ENCODE results near the gene PRELID2. TPM values are rescaled to one million over a fixed set of nuclear protein-coding genes. Genes with fewer than 3 reads are reported as not detected.
A peak's percentile ranks its signal among the peaks of the same experiment; 100 is the strongest.

The PRELID2 gene
- total RNA-seq, 4 donors from 2014 or later, result 1.1 to 6.7 (median 1.2) TPM; not detected in 1

DNA sequence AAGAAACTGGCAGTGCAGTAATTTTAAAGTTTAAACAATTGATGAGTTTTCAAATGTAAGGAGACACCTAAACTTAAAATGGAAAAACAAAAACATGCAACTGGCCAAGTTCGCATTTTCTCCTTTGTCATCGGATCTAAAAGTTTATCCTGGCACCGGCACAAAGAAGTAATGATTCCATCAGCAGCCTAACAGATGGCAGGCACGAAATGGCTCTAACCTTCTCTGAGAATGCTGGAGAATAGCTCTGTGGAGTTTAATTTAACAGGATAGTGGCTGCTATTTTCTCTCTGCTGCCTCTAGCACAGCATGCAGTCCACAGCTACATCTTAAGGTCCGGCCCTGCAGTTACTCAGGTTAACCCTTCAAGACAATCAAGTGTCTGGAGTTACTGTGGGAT is 82.2 kb downstream of the PRELID2 start:
- Histone ChIP-seq H3K9me3 (peaks cover 0 to 10% (median 0%) of the 10 kb centered on the region in 3 donors), H3K4me3 (no peak overlapping the region), H3K4me1 (no peaks in the 10 kb centered on the region), H3K36me3 (no peaks in the 10 kb centered on the region), H3K27ac (no peak overlapping the region), H3K27me3 (no peaks in the 10 kb centered on the region)
- TF ChIP-seq, protein P1, sequence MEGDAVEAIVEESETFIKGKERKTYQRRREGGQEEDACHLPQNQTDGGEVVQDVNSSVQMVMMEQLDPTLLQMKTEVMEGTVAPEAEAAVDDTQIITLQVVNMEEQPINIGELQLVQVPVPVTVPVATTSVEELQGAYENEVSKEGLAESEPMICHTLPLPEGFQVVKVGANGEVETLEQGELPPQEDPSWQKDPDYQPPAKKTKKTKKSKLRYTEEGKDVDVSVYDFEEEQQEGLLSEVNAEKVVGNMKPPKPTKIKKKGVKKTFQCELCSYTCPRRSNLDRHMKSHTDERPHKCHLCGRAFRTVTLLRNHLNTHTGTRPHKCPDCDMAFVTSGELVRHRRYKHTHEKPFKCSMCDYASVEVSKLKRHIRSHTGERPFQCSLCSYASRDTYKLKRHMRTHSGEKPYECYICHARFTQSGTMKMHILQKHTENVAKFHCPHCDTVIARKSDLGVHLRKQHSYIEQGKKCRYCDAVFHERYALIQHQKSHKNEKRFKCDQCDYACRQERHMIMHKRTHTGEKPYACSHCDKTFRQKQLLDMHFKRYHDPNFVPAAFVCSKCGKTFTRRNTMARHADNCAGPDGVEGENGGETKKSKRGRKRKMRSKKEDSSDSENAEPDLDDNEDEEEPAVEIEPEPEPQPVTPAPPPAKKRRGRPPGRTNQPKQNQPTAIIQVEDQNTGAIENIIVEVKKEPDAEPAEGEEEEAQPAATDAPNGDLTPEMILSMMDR (IDR thresholded peaks at IDR 0.05 in 4 of 5, conservative IDR thresholded peaks at IDR 0.05 in 1 of 5), result no peak
- no peak for TF ChIP-seq POLR2A (IDR thresholded peaks at IDR 0.05)
- DNase-seq, result no peak
- intact Hi-C loops (cut with DNase I; ENCODE audit: low total_unique reads) (no loop called here), in situ Hi-C loops (cut with MboI; ENCODE audit: low sequenced_read_pairs in 4 of 4) (no loop called here)
- no peak for ATAC-seq

DNA sequence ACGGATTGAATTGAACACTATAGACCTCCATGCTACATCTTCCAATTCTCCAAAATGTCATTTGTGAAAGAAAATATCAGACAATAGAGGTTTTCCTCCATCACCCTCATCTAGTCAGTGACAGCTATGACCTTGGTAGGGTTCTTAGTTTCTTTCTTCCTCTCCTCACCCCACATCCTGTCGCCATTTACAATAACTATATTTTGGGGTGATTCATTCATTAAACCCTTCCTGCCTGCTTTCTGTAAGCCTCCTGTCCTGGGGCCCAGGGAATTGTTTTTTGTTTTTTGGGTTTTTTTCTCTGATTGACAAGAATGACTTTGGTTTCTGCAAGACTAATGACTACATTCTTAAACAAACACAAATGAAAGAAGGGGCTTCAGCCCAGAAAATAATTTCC is 82.6 kb downstream of the PRELID2 start:
- Histone ChIP-seq H3K36me3 (no peaks in the 10 kb centered on the region), H3K27ac (no peak overlapping the region), H3K4me1 (no peaks in the 10 kb centered on the region), H3K9me3 (peaks cover 0 to 10% (median 0%) of the 10 kb centered on the region in 3 donors), H3K27me3 (no peaks in the 10 kb centered on the region), H3K4me3 (no peak overlapping the region)
- ATAC-seq (no peak), DNase-seq (no peak)
- in situ Hi-C loops (cut with MboI; ENCODE audit: low sequenced_read_pairs in 4 of 4) (no loop called here), intact Hi-C loops (cut with DNase I; ENCODE audit: low total_unique reads) (no loop called here)
- TF ChIP-seq, protein P1 (IDR thresholded peaks at IDR 0.05 in 4 of 5, conservative IDR thresholded peaks at IDR 0.05 in 1 of 5), result no peak
- TF ChIP-seq POLR2A (IDR thresholded peaks at IDR 0.05), result no peak

DNA sequence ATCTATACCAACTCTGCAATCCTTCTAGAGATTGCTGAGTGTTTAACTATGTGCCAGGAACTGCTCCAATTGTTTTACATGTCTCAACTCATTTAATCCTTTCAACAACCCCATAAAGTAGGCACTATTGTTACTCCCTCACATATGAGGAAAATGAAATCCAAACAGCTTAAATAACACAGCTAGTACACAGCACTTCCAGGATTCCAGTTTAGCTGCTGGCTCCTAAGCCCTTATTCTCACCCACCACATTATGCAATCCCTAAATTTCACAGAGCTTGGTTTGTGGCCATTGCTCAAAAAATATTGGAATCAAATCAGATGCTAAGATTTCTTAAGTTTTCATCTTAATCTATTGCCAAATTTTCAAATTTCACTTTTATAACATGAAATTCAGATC is 84.9 kb downstream of the PRELID2 start:
- ATAC-seq (peak in 1 of 2 donors; percentile 73), DNase-seq (no peak)
- intact Hi-C loops (cut with DNase I; ENCODE audit: low total_unique reads), result no loop called here
- Histone ChIP-seq H3K4me1 (no peaks in the 10 kb centered on the region), H3K36me3 (no peaks in the 10 kb centered on the region), H3K27ac (no peak overlapping the region), H3K4me3 (no peak overlapping the region), H3K27me3 (no peaks in the 10 kb centered on the region), H3K9me3 (peaks cover 0 to 10% (median 0%) of the 10 kb centered on the region in 3 donors)
- TF ChIP-seq POLR2A (IDR thresholded peaks at IDR 0.05), result no peak
- TF ChIP-seq, protein P1 (IDR thresholded peaks at IDR 0.05 in 4 of 5, conservative IDR thresholded peaks at IDR 0.05 in 1 of 5), result no peak
- in situ Hi-C loops (cut with MboI; ENCODE audit: low sequenced_read_pairs in 4 of 4), result no loop called here

DNA sequence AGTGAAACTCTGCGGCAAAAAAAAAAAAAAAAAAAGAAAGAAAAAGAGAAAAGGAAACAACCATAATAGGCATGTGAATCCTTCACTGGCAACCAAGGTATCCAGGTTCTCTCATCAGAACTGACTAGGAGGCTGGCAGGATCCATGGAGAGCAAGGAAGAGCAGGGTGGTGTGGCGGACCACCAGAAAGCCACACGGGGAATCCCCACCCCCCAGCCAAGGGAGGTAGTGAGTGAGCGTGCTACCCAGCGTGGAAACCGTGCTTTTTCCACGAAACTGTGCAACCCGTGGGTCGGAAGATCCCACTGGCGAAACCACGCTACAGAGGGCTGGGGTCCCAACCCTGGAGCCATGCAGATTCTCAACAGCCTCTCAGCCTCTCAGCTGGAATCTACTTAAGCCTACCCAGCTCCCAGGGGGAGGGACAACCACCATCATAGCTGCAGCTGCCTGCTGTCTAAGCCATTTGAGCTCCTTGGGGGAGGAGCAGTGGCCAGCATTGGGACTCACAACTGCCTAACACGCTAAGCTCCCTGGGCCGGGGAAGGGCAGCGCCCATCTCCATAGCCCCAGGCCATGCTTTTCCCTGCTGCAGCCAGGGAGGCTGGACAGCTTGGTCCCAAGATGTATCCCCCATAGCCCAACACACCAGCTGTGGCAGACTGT is 91.6 kb downstream of the PRELID2 start:
- no peaks in the 10 kb centered on the region for H3K36me3 ChIP-seq
- no peak for DNase-seq
- H3K27ac ChIP-seq, result no peak overlapping the region
- TF ChIP-seq, protein P1 (IDR thresholded peaks at IDR 0.05 in 4 of 5, conservative IDR thresholded peaks at IDR 0.05 in 1 of 5), result no peak
- TF ChIP-seq POLR2A (IDR thresholded peaks at IDR 0.05), result no peak
- intact Hi-C loops (cut with DNase I; ENCODE audit: low total_unique reads) (no loop called here), in situ Hi-C loops (cut with MboI; ENCODE audit: low sequenced_read_pairs in 4 of 4) (no loop called here)
- H3K4me1 ChIP-seq, result no peaks in the 10 kb centered on the region
- peaks cover 0 to 1% (median 0%) of the 10 kb centered on the region in 3 donors for H3K9me3 ChIP-seq
- H3K4me3 ChIP-seq, result no peak overlapping the region
- no peak for ATAC-seq
- no peaks in the 10 kb centered on the region for H3K27me3 ChIP-seq

DNA sequence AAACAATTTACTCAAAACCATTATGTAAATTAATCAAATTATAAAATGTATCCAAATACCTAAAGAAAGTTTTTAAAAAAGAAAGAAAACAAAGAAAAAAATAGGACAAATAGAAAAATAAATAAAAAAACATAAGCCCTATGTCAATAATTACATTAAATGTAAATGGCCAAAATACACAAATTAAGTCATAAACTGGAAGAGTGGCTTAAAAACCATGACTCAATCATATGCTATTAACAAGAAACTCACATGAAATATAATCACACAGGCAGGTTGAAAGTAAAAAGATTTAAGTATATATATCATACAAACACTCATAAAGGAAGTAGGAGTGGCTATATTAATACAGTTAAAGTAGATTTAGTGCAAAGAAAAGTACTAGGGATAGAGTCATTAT is 95.3 kb downstream of the PRELID2 start:
- no peak for DNase-seq
- no peak for ATAC-seq
- intact Hi-C loops (cut with DNase I; ENCODE audit: low total_unique reads), result no loop called here

More for the DNA sequence above, 95.3 kb downstream of the PRELID2 start:
- no peaks in the 10 kb centered on the region for H3K36me3 ChIP-seq
- no peak overlapping the region for H3K4me3 ChIP-seq
- no peaks in the 10 kb centered on the region for H3K9me3 ChIP-seq
- H3K4me1 ChIP-seq, result no peaks in the 10 kb centered on the region
- TF ChIP-seq, protein P1 (IDR thresholded peaks at IDR 0.05 in 4 of 5, conservative IDR thresholded peaks at IDR 0.05 in 1 of 5), result no peak
- TF ChIP-seq POLR2A (IDR thresholded peaks at IDR 0.05), result no peak
- H3K27ac ChIP-seq, result no peak overlapping the region
- H3K27me3 ChIP-seq, result no peaks in the 10 kb centered on the region
- in situ Hi-C loops (cut with MboI; ENCODE audit: low sequenced_read_pairs in 4 of 4), result no loop called here
